Hepatocyte (in vitro differentiated cells): ENCODE results near the gene GNAI2. TPM values are rescaled to one million over a fixed set of nuclear protein-coding genes. Genes with fewer than 3 reads are reported as not detected.

Experiments used
- DNase-seq: peaks from one replicate; pipeline ENCODE4 v3.0.0-alpha.2; 2016; ENCODE audit warnings: low spot score
- H2AFZ ChIP-seq: fragments of 200-600 bp; sonication (generic); 2 replicates; pipeline ENCODE4 v1.6.0; 2016; ENCODE audit warnings: antibody characterized with exemption, mild to moderate bottlenecking
- H3K27ac ChIP-seq: fragments of 200-600 bp; sonication (generic); 2 replicates; pipeline ENCODE4 v1.5.1; 2016; ENCODE audit warnings: mild to moderate bottlenecking
- H3K27me3 ChIP-seq: fragments of 200-600 bp; sonication (generic); 2 replicates; pipeline ENCODE4 v1.6.1; 2016
- H3K36me3 ChIP-seq: fragments of 200-600 bp; sonication (generic); replicated peaks from 2 replicates; pipeline ENCODE4 v1.5.1; 2016; ENCODE audit warnings: low read depth; ENCODE audit not compliant: insufficient read depth
- H3K4me1 ChIP-seq: fragments of 200-600 bp; sonication (generic); 2 replicates; pipeline ENCODE4 v1.5.1; 2016; ENCODE audit warnings: mild to moderate bottlenecking, moderate library complexity; ENCODE audit not compliant: insufficient read depth
- H3K4me2 ChIP-seq: fragments of 200-600 bp; sonication (generic); 2 replicates; pipeline ENCODE4 v1.6.0; 2016
- H3K4me3 ChIP-seq: fragments of 200-600 bp; sonication (generic); 2 replicates; pipeline ENCODE4 v1.5.1; 2016; ENCODE audit warnings: mild to moderate bottlenecking
- H3K79me2 ChIP-seq: fragments of 200-600 bp; sonication (generic); 2 replicates; pipeline ENCODE4 v1.6.0; 2017; ENCODE audit warnings: mild to moderate bottlenecking
- H3K9me2 ChIP-seq: fragments of 200-600 bp; sonication (generic); replicated peaks from 2 replicates; pipeline ENCODE4 v1.6.0; 2017; ENCODE audit warnings: mild to moderate bottlenecking; ENCODE audit not compliant: insufficient read depth
- H3K9me3 ChIP-seq: fragments of 200-600 bp; sonication (generic); 2 replicates; pipeline ENCODE4 v1.5.1; 2016; ENCODE audit warnings: low read depth, mild to moderate bottlenecking
- H4K20me1 ChIP-seq: fragments of 200-600 bp; sonication (generic); 2 replicates; pipeline ENCODE4 v1.6.0; 2016; ENCODE audit warnings: mild to moderate bottlenecking; ENCODE audit not compliant: insufficient read depth, poor library complexity, severe bottlenecking
- EZH2 ChIP-seq: fragments of 200-600 bp; sonication (generic); IDR thresholded peaks from 2 replicates; pipeline ENCODE4 v1.6.1; 2016; ENCODE audit warnings: antibody characterized with exemption, mild to moderate bottlenecking, borderline replicate concordance
- EZH2phosphoT487 ChIP-seq: fragments of 200-600 bp; sonication (generic); IDR thresholded peaks from one replicate; pipeline ENCODE4 v1.6.1; 2018; ENCODE audit warnings: antibody characterized with exemption, mild to moderate bottlenecking, low read depth, moderate library complexity; ENCODE audit not compliant: unreplicated experiment, severe bottlenecking
- WGBS: methylation state at CpG from one replicate; pipeline ENCODE4 v1.1.6; 2016; ENCODE audit warnings: low lambda C conversion rate; ENCODE audit errors: missing lambda C conversion rate; 5-methylcytosine and 5-hydroxymethylcytosine counted together
- polyA plus RNA-seq: library from polyadenylated mRNA; unstranded; fragments of >200 nt; fragmentation: Nextera tagmentation; extraction: Ambion mirVana; gene quantifications from 2 replicates; pipeline ENCODE4 v1.2.1, GENCODE V29; 2016
- total RNA-seq: library from RNA; depleted of rRNA; stranded (reverse); fragments of >200 nt; gene quantifications from 2 replicates; pipeline ENCODE4 v1.2.3, GENCODE V29; 2014
- TF ChIP-seq, protein P1 (sequence below): fragments of 200-600 bp; sonication (generic); IDR thresholded peaks from 2 replicates; pipeline ENCODE4 v1.5.1; 2016; ENCODE audit warnings: antibody characterized with exemption, mild to moderate bottlenecking; ENCODE audit not compliant: poor library complexity

Gene GNAI2
- total and polyA plus RNA-seq, 2 experiments from 2014 or later: 103 to 233 TPM

DNA sequence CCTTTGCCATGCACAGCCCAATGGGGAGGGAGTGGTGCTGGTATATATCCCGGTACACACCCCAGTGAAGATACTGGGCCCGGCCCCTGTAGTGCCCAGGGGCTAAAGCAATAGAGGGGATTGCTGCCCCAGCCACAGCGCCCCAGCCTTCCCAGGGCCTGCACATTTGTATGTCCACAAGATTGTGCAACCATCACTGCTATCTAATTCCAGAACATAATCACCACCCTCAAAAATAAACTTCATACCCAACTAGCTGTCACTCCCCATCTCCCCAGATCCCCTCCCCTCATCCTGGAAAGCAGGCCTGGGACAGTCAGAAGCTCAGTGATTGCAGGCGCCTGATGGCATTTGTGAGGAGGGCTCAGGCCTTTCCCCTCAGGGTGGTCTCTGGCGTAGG is 13.5 kb downstream of the GNAI2 start:
- no peak overlapping the region for H3K4me3 ChIP-seq
- H3K79me2 ChIP-seq: peaks cover 79% of the 10 kb centered on the region
- no peaks in the 10 kb centered on the region for H3K9me3 ChIP-seq
- H3K9me2 ChIP-seq: no peaks in the 10 kb centered on the region
- no peaks in the 10 kb centered on the region for H3K36me3 ChIP-seq
- 92% methylated on average over 5 of the region's 5 CpGs for WGBS
- no peaks in the 10 kb centered on the region for H3K27me3 ChIP-seq
- H2AFZ ChIP-seq: no peak overlapping the region
- no peak for DNase-seq
- H3K27ac ChIP-seq: no peak overlapping the region
- peaks cover 26% of the 10 kb centered on the region for H3K4me1 ChIP-seq
- peaks cover 49% of the 10 kb centered on the region for H4K20me1 ChIP-seq
- no peak for TF ChIP-seq EZH2phosphoT487
- no peak for TF ChIP-seq EZH2
- TF ChIP-seq, protein P1, sequence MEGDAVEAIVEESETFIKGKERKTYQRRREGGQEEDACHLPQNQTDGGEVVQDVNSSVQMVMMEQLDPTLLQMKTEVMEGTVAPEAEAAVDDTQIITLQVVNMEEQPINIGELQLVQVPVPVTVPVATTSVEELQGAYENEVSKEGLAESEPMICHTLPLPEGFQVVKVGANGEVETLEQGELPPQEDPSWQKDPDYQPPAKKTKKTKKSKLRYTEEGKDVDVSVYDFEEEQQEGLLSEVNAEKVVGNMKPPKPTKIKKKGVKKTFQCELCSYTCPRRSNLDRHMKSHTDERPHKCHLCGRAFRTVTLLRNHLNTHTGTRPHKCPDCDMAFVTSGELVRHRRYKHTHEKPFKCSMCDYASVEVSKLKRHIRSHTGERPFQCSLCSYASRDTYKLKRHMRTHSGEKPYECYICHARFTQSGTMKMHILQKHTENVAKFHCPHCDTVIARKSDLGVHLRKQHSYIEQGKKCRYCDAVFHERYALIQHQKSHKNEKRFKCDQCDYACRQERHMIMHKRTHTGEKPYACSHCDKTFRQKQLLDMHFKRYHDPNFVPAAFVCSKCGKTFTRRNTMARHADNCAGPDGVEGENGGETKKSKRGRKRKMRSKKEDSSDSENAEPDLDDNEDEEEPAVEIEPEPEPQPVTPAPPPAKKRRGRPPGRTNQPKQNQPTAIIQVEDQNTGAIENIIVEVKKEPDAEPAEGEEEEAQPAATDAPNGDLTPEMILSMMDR: no peak
- no peak overlapping the region for H3K4me2 ChIP-seq

DNA sequence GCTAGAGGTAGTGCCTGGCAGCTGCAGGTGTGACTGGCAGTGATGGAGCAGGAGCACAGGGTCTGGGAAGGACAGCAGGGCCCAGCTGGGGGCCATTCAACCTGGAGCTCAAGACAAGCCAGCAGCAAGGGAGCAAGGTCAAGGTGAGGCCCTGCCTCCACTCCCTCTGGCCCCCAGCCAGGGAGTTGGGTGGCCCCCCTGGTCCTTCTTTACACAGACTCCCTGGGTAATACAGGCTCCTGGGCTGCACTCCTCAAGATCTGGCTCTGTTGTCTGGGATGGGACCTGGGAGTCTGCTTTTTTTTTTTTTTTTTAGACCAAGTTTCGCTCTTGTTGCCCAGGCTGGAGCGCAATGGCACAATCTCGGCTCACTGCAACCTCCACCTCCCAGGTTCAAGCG is 14.5 kb downstream of the GNAI2 start:
- no peak overlapping the region for H3K27ac ChIP-seq
- H3K36me3 ChIP-seq: no peaks in the 10 kb centered on the region

DNA sequence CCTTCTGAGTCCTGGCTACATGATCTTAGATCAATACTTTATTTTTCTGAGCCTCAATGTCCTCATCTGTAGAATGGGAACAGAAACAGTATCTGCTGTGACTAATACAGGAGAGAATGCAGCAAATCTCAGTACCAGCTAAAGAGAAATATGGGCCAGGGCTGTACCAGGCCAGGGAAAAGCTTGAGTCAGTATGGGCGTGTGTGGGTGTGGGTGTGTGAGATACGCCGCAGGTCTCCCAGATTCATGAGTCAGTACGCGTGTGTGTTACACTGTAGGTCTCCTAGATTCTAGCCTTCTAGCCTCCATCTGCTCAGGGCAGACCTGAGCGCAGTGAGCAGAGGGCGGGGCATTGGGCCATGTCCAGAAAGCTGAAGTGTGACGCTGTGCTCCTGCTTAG is 15.2 kb downstream of the GNAI2 start:
- H3K4me2 ChIP-seq: no peak overlapping the region
- no peak overlapping the region for H3K27ac ChIP-seq
- 90% methylated on average over 8 of the region's 8 CpGs for WGBS
- H3K79me2 ChIP-seq: peaks cover 64% of the 10 kb centered on the region
- DNase-seq: no peak
- TF ChIP-seq, protein P1: no peak
- TF ChIP-seq EZH2 (no peak), EZH2phosphoT487 (no peak)
- no peaks in the 10 kb centered on the region for H3K9me2 ChIP-seq
- H3K4me3 ChIP-seq: no peak overlapping the region
- H3K27me3 ChIP-seq: no peaks in the 10 kb centered on the region
- peaks cover 49% of the 10 kb centered on the region for H4K20me1 ChIP-seq
- H2AFZ ChIP-seq: no peak overlapping the region
- peaks cover 16% of the 10 kb centered on the region for H3K4me1 ChIP-seq
- no peaks in the 10 kb centered on the region for H3K9me3 ChIP-seq
- H3K36me3 ChIP-seq: no peaks in the 10 kb centered on the region

More for the DNA sequence above, 14.5 kb downstream of the GNAI2 start:
- DNase-seq: no peak
- peaks cover 49% of the 10 kb centered on the region for H4K20me1 ChIP-seq
- no peak overlapping the region for H3K4me2 ChIP-seq
- 100% methylated on average over 4 of the region's 4 CpGs for WGBS
- no peak overlapping the region for H3K4me3 ChIP-seq
- peaks cover 69% of the 10 kb centered on the region for H3K79me2 ChIP-seq
- H3K9me2 ChIP-seq: no peaks in the 10 kb centered on the region
- H3K27me3 ChIP-seq: no peaks in the 10 kb centered on the region
- H2AFZ ChIP-seq: no peak overlapping the region
- H3K9me3 ChIP-seq: no peaks in the 10 kb centered on the region
- TF ChIP-seq, protein P1: no peak
- TF ChIP-seq EZH2phosphoT487 (no peak), EZH2 (no peak)
- H3K4me1 ChIP-seq: peaks cover 22% of the 10 kb centered on the region
